HG03460 (cell line): ENCODE data around the gene CYP8B1.
A peak's percentile ranks its signal among the peaks of the same experiment; 100 is the strongest.
"Not testable (repeated sequence)": the region's sequence is repeated elsewhere in the genome, so short reads cannot be mapped to it uniquely, and the experiment has no call there.

Experiments
- ATAC-seq: cut with Tn5 transposase; IDR thresholded peaks from one replicate; pipeline ENCODE4 v1.9.1; 2021; ENCODE audit not compliant: unreplicated experiment

CYP8B1 gene

DNA sequence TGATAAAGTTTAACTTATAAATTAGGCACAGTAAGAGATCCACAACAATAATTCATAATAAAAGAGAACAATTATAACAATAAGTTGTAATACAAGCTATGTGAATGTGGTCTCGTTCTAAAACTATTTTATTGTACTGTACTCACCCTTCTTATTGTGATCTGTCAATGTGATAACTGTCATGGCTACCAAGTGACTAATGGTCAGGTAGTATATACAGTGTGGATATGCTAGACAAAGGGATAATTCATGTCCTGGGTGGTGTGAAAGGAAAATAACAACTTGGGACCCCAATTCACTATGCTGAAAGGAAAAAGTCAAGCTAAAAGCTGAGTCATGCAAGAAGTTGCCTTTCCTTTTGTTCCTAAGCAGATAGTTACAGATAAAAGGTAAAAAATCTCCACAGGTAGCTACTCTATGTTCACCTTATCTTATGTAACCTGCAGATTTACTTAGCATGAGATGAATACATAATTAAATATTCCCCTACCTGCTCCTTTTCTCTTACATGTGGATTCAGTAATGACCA, 10.7 kb upstream of the CYP8B1 start:
- no peak for ATAC-seq

DNA sequence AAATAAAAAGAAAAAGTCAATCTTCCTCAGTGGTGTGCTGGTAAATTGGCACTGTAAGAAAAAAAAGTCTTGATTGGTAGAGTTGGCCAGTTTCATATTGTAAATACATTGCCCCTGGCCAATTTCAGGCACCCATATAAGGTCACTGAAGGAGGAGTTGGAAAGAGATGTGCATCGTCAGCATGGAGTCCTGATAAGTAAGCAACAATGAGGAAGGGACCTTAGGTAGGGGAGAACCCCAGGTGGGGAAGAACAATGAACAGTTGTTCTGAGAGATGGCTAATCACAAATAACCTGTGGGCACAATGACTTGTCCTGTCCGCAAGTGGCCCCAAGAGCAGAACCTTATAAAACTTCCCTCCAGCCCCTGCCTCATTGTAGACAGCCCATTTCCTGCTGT, 8.6 kb upstream of the CYP8B1 start:
- no peak for ATAC-seq

DNA sequence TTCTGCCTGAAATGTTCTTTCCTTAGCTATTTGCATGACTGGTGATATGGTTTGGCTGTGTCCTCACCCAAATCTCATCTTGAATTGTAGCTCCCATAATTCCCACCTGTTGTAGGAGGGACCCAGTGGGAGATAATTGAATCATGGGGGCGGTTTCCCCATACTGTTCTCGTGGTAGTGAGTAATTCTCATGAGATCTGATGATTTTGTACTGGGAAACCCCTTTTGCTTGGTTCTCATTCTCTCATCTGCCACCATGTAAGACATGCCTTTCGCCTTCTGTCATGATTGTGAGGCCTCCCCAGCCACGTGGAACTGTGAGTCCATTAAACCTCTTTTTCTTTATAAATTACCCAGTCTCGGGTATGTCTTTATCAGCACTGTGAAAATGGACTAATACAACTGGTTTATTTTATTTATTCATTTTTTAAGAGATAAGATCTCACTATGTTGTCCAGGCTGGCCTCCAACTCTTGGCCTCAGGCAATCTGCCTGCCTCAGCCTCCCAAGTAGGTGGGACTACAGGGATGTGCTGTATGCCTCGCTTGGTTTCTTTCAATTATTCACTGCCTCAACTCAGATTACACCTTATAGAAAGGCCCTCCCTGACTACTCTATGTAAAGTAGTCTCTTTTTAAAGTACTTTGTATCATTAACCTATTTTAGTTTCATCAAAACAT, 7.7 kb upstream of the CYP8B1 start:
- not testable (repeated sequence) for ATAC-seq

DNA sequence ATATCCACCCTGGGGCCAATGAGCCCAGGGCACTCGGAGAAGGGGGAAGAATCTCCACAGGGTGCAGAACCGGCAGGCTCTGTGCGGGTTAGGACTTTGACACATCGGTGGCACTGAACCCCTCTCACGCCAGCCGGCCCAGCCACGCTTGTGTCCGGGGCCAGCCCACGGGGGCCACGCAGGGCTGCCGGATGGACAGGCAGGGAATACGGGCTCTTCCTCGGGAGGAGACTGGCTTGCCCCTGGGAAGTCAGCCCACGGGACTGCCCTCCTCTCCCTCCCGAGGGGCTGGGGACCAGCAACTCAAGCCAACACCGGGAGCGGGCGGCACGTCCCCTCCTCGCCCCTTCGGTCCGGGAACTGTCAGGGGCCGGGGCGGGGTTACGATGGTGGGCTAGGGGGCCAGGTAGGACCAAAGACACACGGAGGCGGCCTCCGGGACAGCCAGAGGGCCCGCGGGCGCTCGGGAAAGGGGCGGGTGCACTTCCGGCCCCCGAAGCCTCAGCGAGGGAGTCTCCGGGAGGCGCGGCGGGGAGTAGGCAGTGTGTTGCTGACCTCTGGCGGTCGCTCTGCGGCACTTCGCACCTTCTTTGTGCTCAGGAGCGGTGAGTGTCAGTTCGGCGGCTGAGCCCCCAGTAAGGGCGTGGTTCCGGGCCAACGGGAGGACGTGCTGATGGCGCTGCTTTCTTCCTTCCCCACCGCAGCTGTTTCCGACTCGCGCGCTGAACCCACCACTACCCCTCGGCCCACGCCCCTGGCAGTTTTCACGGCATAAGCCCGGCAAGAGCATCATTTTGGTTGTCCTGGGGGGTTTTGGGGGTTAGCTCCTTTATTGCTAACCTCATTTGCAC, 5.1 kb upstream of the CYP8B1 start:
- ATAC-seq = peak; percentile 97

DNA sequence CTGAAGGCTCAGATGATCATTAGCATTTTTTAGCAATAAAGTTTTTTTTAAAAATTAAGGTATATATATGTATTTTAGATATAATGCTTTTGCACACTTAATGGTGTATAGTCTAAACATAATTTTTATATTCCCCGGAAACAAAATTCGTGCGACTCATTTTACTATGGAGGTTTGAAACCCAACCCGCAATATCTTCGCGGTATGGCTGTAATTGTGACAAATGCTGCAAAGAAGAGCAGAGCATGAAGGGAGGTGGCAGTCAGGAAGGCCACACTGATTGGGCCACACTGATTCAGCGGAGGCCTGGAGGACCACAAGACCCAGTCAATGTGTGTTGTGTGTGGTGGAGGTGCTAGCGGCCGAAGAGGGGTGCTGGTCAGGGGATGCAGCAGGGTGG, 4.5 kb upstream of the CYP8B1 start:
- no peak for ATAC-seq

DNA sequence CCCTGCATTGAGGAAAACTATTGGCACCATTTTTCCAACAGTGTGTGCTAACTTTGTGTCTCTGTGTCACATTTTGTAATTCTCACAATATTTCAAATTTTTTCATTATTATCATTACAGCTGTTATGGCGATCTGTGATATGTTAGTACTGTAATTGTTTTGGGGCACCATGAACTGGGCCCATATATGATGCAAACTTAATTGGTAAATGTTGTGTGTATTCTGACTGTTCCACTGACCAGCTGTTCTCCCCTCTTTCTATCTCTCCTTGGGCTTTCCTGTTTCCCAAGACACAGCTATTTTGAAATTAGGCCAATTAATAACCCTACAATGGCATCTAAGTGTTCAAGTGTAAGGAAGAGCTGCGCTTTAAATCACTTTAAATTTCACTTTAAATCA, 2.2 kb upstream of the CYP8B1 start:
- no peak for ATAC-seq

DNA sequence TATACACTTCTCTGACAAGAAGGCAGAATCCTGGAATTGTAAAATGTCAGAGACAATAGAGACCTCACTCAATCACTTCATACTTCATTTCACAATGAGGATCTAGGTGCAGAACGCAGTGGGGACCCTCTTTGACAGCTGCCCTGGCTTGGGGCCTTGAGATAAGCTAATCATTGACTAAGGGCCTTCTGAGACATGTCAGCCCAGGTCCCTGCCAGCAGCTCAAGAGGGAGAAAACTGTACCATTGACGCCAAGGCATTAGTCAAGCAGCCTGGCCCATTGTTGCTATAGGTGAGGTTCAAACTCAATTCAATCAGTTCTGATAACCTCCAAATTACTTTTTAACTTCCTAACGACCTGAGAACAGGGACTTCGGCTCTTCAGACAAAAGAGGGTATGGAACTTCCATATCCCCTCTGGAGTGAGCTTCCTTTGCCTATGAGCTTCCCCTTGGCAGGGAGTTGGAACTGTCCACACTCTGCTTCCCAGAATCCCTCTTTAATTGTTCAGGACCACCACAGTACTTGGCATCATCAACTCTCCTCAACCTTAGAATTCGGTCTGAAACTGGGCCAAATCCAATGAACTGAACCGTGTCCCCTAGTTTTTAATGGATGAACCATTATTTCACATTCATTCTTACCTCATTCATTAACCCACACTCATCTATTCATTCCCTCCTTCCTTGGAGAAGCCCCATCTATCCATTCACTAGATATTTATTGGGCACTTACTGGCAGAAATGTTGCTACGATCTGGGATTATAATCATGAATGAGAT, 1.5 kb upstream of the CYP8B1 start:
- no peak for ATAC-seq

DNA sequence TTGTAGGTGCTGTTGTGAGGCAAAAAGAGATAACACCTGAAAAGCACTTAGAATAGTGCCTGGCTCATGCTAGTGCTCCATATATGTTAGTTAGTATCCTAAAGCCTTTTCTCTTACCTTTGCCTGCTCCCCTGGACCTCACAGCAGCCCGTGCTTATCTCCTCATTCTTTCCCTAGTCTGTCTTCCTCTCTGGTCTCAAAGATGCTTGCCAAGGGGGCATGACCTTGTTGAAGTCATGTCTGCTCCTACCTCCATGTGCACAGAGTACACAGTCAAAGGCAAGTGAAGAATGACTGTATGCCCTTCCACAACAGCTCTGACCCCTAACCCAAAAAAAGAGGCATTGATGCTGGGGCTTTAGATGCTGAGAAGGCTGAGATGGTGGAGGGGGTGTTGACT, 722 bp upstream of the CYP8B1 start:
- ATAC-seq = no peak

DNA sequence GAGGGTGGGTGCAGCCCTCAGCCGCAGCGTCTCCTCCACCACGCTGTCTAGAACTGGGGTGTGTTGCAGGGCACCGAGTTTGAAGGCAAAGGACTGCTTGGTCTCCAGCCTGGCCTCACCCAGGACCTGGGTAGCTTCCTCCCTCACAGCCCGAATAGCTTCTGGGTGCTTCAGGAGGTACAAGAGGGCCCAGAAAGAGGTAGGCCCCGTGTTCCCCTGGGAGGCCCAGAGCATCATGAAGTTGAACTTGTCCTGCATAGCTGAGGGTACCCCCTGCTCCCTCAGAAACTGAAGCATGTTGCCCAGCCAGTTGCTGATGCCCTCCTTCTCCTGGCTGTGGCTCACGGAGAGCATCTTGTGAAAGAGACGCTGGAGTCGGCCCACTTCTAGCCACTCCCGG, 930 bp downstream of the CYP8B1 start:
- no peak for ATAC-seq

DNA sequence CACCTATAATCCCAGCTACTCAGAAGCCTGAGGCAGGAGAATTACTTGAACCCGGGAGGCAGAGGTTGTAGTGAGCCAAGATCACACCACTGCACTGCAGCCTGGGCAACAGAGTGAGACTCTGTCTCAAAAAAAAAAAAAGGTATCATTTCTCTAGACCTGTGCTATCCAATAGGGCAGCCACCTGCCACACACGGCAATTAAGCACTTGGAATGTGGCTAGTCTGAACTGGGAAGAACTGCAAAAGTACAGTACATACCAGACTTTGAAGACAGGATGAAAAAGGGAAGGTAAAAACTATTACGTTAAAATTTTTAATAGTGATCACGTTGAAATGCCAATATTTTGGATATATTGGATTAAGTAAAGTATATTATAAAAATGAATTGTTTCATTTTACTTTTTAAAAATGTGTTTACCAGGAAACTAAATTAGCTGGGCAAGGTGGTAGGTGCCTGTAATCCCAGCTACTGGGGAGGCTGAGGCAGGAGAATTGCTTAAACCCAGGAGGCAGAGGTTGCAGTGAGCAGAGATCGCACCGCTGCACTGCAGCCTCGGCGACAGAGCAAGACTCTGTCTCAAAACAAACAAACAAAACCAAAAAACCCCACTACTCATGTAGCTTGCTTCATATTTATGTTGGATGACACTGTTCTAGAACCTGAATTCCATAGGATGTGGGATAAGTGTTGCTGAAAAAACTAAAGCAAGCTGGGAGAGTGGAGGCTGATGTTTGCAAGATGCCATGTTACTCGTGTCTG, 2.3 kb downstream of the CYP8B1 start:
- no peak for ATAC-seq

DNA sequence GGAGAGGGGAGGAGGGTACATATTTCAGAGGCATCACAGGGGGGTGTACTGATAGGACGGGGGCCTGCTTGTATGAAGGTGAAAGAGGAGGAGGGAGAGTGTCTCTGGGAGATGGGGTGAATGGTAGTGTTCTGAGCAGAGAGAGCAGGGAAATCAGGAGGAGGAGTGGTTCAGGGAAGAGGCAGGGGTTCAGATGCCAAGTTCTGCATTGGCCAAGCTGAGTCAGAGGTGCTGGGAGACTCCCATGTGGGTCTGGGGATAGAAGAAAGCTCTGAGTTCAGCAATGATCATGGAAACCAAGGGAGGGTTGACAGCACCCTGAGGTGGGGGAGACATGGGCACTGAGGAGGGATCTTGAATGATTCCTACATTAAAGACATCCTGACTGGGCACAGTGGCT, 3.0 kb downstream of the CYP8B1 start:
- ATAC-seq = no peak

DNA sequence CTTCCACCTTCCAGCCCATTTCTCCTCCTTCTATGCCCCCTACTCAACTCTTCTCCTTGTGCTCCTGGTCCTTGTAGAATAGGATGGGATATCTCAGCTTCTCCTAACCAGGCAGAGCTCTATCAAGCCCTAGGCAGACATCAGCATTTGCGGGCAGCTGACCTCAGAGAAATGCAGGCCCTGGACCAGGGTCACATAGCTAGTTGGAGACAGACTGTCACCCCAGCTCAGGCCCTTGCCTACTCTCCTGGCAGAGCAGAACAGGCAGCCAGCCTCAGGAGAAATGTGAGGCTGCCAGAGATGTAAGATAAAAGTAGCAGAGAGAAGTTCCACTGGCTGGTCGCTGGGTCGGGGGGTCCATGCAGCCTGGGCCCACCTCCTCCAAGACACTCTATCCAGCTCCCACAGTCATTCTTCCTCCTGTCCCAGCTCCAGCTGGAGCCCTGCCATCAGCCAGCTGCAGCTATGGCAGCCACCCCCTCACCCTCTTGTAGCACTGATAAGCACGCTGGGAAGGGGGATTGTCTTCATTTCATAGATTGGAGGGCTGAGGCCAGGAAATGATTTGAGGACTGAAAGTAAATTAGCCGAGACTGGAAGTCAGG, 4.0 kb downstream of the CYP8B1 start:
- no peak for ATAC-seq

DNA sequence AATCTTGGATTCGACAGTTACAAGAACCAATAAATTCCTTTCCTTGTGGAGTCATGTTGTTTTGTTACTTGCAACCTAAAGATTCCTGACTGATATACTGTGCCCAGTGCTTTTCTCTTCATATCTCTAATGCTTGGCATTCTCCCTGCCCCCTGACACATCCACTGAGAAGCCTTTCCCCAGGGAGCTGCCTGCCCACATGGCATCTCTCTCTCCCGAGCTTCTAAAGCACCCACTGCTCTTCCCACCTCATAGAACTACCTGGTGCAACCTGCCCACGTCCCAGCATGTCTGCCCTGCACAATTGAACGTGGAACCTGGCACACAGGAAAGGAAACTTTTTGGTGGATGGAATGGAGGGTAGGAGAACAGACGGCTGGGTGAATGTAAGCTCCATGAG, 6.8 kb downstream of the CYP8B1 start:
- no peak for ATAC-seq

DNA sequence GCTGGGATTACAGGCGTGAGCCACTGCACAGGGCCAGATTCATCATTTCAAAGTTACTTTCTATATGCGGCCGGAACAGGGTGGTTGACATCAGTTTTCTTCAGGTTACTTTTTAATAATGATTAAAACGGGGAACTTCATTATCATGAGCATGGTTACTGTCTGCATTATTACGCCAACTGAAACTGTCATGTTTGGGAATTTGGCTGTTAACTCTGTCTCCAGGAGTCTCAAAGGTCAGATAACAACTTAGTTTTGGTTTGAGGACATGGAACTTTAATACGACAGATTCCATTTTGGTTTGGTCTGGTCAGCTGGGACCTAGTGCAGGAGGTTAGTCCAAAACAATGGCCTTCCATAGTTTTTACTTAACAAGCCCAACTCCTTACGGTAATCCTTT, 8.5 kb downstream of the CYP8B1 start:
- ATAC-seq = no peak

DNA sequence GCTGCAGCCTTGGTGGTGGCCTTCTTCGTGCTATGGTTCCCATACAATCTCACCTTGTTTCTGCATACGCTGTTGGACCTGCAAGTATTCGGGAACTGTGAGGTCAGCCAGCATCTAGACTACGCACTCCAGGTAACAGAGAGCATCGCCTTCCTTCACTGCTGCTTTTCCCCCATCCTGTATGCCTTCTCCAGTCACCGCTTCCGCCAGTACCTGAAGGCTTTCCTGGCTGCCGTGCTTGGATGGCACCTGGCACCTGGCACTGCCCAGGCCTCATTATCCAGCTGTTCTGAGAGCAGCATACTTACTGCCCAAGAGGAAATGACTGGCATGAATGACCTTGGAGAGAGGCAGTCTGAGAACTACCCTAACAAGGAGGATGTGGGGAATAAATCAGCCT, 10.4 kb downstream of the CYP8B1 start:
- ATAC-seq = no peak

DNA sequence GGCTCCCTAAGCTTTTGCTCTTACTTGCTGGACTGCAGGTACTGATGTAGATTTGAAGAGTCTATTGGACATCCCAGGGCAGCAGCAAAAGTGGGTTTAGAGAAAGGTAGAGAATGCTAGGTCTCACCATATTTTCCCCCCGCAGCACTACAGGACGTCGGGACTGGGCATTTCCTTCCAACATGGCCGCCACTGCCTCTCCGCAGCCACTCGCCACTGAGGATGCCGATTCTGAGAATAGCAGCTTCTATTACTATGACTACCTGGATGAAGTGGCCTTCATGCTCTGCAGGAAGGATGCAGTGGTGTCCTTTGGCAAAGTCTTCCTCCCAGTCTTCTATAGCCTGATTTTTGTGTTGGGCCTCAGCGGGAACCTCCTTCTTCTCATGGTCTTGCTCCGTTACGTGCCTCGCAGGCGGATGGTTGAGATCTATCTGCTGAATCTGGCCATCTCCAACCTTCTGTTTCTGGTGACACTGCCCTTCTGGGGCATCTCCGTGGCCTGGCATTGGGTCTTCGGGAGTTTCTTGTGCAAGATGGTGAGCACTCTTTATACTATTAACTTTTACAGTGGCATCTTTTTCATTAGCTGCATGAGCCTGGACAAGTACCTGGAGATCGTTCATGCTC, 11.2 kb downstream of the CYP8B1 start:
- no peak for ATAC-seq

DNA sequence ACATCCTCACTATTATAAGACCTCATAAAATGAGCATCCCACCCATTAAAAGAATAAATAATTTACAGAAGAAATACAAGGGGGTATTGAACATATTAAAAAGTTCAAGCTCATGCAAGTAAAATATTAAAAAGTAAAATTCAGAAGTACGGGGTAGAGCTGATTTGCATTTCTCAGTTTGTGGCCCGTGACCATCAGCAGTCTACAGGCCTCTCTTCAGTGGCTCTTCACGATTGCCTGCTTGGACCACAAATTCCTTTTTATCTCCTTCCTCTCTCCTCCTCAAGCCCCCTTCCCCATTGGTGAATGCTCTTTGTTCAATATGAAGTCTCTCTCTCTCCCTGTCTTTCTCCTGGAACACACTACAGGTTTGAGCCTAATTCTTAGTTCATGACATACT, 19.1 kb downstream of the CYP8B1 start:
- ATAC-seq = no peak

DNA sequence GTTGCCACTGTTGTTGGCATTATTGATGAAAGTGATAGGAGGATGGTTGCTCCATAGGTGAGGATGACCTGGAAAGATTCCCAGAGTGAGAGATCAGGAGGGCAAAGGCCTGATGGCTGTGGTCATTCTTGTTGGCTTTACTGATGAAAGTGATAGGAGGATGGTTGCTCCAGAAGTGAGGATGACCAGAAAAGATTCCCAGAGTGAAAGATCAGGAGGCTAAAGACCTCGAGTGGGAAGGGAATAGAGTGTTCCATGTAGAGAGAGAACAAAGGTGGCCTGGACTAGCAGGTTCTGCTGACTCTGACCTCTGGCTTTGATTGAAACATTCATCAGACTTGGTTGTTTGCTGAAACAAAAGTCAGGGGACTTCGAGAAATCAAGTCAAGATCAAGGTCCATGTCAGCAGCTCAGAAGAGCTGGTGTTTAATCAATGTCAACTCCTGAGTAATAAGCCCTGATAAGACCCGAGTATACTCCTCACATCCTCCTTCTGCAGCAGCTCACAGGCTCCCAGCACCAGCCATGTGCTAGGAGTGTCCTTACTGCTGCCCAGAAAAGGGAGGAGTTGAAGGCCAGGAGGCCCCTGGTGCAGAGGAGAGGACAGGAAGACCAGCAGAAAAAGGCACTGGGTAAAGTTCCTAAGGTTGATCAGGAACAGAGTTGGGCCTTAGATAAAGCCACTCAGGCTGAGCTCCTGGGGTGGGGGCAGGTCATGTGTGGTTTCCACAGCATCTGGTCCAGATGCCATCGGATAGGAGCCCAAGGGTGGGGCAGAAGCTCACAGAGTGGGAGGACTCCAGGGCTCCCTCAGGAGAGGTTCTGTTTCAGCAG, 19.9 kb downstream of the CYP8B1 start:
- ATAC-seq = no peak

DNA sequence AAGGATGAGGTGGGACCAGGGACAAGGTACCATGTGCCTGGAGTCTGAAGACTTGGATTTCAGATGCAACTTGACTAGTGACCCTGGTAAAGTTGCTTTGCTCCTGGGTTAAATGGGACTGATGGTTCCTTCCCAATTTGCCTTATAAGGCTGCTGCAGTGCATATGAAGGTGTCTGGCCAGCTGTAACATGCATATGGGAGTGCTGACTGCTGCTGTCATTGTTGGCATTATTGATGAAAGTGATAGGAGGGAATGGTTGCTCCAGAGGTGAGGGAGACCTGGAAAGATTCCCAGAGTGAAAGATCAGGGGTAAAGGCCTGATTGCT, 20.5 kb downstream of the CYP8B1 start:
- no peak for ATAC-seq
